Measurements from ENCODE around the gene MC4R.
"Not testable (repeated sequence)": the region's sequence is repeated elsewhere in the genome, so short reads cannot be mapped to it uniquely, and the experiment has no call there.

MC4R gene

DNA sequence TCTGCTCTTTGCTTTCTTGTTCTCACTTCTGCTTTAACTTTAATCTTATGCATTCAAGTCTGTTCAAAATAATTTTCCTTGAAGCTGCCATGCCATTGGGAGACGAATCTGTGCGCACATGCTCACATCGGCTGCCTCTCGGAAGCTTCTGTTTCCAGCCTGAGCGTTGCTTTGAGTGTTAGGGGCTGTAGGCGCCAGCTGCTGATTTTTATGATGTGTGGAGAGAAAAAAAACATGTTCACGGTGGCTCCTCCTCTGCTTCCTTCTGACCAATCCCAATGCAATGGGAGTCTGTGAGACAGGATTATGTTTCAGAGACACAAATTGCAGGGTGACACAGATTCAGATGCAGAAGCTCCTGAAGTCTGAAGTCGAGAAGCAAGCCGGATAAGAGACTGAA, at the start of gene MC4R:
Gene MC4R, minus strand, starts transcription at position 180 of the 400 bp plus-strand sequence. CDS start 426 bp downstream, outside the sequence.
- H3K4me3 ChIP-seq (ENCODE audit: low read length) = no peak within 1 kb of the TSS
- no peak within 1 kb of the TSS for H3K9ac ChIP-seq (ENCODE audit: low read length)
- H3K9me3 ChIP-seq (ENCODE audit: control insufficient read depth, low read length) = no peaks in the 10 kb centered on the region
- H3K27me3 ChIP-seq (ENCODE audit: control insufficient read depth, insufficient read depth, low read length) = no peaks in the 10 kb centered on the region
- no peaks in the 10 kb centered on the region for H3K4me1 ChIP-seq (ENCODE audit: control insufficient read depth, insufficient read depth, low read length)
- H3K36me3 ChIP-seq (ENCODE audit: control insufficient read depth, insufficient read depth, low read length) = no peaks in the 10 kb centered on the region

DNA sequence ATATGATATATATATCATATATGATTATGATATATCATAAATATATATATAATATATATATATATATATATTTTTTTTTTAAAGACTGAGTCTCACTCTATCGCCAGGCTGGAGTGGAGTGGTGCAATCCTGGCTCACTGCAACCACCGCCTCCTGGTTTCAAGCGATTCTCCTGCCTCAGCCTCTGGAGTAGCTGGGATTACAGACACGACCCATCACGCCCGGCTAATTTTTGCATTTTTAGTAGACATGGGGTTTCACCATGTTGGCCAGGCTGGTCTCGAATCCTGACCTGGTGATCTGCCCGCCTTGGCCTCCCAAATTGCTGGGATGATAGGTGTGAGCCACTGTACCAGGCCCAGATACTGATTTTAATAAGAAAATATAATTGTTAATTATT, 49.7 kb upstream of the MC4R start:
- H3K4me3 ChIP-seq (ENCODE audit: low read length); H3K9ac ChIP-seq (ENCODE audit: low read length); H3K9me3 ChIP-seq (ENCODE audit: control insufficient read depth, low read length); H3K27me3 ChIP-seq (ENCODE audit: control insufficient read depth, insufficient read depth, low read length); H3K4me1 ChIP-seq (ENCODE audit: control insufficient read depth, insufficient read depth, low read length); H3K36me3 ChIP-seq (ENCODE audit: control insufficient read depth, insufficient read depth, low read length): not testable (repeated sequence)

DNA sequence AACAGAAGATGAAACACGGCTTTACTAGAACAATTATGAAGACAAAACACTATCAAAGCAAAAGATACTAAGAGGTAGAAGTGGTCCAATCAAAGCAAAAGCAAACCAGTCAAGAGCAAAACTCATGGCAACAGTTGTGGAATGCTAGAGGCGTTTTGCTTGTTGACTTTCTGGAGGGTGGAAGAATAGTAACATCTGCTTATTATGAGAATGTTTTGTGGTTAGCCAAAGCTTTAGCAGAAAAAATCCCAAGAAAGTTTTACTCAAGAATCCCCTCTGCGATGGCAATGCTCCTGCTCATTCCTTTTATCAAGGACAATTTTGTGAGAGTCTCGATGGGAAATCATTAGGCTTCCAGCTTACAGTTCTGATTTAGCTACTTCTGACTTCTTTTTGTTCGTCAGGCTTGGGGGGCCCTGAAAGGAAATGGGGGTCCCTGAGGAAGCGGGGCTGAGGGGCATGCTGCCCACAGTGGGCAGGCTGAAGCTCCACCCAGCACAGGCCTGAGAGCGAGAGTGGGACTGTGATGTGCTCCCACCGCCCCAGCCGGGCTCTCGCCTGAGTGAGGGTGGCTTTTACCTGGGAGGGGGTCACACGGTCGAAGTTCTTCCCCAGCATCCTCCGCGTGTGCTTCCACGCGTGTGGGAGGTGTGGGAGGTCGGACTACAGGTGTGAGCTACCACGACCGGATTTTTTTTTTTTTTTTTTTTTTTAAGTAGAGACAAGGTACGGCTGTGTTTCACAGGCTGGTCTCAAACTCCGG, 49.0 kb upstream of the MC4R start:
- no peaks in the 10 kb centered on the region for H3K9me3 ChIP-seq (ENCODE audit: control insufficient read depth, low read length)
- H3K4me3 ChIP-seq (ENCODE audit: low read length) = no peak overlapping the region
- no peaks in the 10 kb centered on the region for H3K36me3 ChIP-seq (ENCODE audit: control insufficient read depth, insufficient read depth, low read length)
- H3K27me3 ChIP-seq (ENCODE audit: control insufficient read depth, insufficient read depth, low read length) = no peaks in the 10 kb centered on the region
- no peak overlapping the region for H3K9ac ChIP-seq (ENCODE audit: low read length)
- H3K4me1 ChIP-seq (ENCODE audit: control insufficient read depth, insufficient read depth, low read length) = no peaks in the 10 kb centered on the region

DNA sequence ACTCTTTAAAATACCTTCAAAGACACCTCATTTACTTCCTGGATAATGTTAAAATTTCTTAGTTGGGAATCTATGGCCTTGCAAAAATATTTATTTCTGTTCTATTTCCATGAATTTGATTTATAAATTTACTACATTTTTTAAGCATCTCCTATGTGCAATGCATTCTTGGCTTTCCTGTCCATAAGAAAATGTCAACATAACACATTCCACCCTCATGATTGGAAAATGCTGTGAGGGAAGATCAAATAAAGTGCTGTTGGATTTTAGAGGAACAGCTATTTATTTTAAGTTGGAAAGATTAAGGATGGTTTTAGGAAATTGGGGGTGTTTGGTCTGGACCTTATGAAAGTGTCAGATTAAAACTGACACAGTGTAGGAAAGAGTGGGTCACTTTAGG, 45.4 kb upstream of the MC4R start:
- no peaks in the 10 kb centered on the region for H3K9me3 ChIP-seq (ENCODE audit: control insufficient read depth, low read length)
- no peaks in the 10 kb centered on the region for H3K36me3 ChIP-seq (ENCODE audit: control insufficient read depth, insufficient read depth, low read length)
- no peaks in the 10 kb centered on the region for H3K4me1 ChIP-seq (ENCODE audit: control insufficient read depth, insufficient read depth, low read length)
- no peak overlapping the region for H3K9ac ChIP-seq (ENCODE audit: low read length)
- no peak overlapping the region for H3K4me3 ChIP-seq (ENCODE audit: low read length)
- H3K27me3 ChIP-seq (ENCODE audit: control insufficient read depth, insufficient read depth, low read length) = no peaks in the 10 kb centered on the region

- no peaks in the 10 kb centered on the region for H3K9me3 ChIP-seq (ENCODE audit: control insufficient read depth, low read length)
- no peaks in the 10 kb centered on the region for H3K4me1 ChIP-seq (ENCODE audit: control insufficient read depth, insufficient read depth, low read length)
- H3K4me3 ChIP-seq (ENCODE audit: low read length) = no peak overlapping the region
- H3K27me3 ChIP-seq (ENCODE audit: control insufficient read depth, insufficient read depth, low read length) = no peaks in the 10 kb centered on the region
- no peaks in the 10 kb centered on the region for H3K36me3 ChIP-seq (ENCODE audit: control insufficient read depth, insufficient read depth, low read length)
- no peak overlapping the region for H3K9ac ChIP-seq (ENCODE audit: low read length)
Measured at GRCh38 chr18:60413944-60414547, 41.5 kb upstream of the MC4R start.

DNA sequence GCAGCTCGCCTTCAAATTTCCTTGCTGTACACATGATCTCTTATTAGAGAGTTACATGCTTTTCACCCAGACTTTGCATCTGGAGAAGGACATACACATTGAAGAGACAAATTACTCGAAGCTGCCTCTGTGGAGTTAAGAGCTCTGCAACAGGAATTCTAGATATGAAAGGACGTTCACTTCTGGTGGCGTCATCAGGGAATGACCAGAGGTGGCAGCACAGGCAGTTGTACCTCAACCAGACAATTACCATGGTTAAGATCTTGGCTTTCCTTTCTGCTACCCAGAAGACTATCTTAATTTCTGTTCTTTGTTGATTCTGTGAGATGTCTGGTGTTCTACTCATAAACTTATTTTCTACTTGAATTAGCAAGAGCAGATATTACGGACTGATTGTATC, 39.1 kb upstream of the MC4R start:
- H3K4me3 ChIP-seq (ENCODE audit: low read length) = no peak overlapping the region
- no peaks in the 10 kb centered on the region for H3K9me3 ChIP-seq (ENCODE audit: control insufficient read depth, low read length)
- no peaks in the 10 kb centered on the region for H3K27me3 ChIP-seq (ENCODE audit: control insufficient read depth, insufficient read depth, low read length)
- H3K9ac ChIP-seq (ENCODE audit: low read length) = no peak overlapping the region
- H3K36me3 ChIP-seq (ENCODE audit: control insufficient read depth, insufficient read depth, low read length) = no peaks in the 10 kb centered on the region
- H3K4me1 ChIP-seq (ENCODE audit: control insufficient read depth, insufficient read depth, low read length) = no peaks in the 10 kb centered on the region

GRCh38 chr18:60406721-60407120, 34.1 kb upstream of the MC4R start:
- Histone ChIP-seq H3K27me3 (ENCODE audit: control insufficient read depth, insufficient read depth, low read length) (no peaks in the 10 kb centered on the region), H3K9me3 (ENCODE audit: control insufficient read depth, low read length) (no peaks in the 10 kb centered on the region), H3K9ac (ENCODE audit: low read length) (no peak overlapping the region), H3K4me3 (ENCODE audit: low read length) (no peak overlapping the region), H3K4me1 (ENCODE audit: control insufficient read depth, insufficient read depth, low read length) (no peaks in the 10 kb centered on the region), H3K36me3 (ENCODE audit: control insufficient read depth, insufficient read depth, low read length) (no peaks in the 10 kb centered on the region)

DNA sequence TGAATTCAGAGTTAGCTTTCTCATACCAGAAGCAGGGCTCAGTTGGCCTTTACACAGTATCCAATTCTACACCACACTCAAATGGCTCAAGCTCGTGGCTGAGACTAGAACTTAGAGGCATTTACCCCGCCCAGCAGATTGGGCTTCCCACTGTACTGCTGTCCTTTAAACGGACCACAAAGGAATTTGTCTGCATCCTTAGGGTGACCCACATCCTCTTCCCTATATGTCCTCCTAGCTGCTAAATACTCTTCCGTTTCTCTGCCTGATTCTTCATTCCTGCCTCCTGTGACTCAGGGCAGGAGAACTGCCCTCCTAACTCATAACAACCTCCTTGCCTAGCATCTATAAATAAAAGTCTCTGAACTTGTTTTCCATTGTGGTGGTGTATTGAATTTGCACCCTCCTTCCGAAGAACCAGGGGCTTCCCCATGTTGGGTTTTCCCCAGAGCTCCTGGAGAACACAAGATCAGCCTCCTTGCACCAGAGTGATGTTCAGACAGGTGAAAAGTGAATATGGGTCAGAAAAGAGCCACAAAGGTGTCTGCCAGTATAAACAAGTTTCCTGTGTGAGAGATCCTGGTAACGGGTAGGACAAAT, 32.0 kb upstream of the MC4R start:
- no peaks in the 10 kb centered on the region for H3K27me3 ChIP-seq (ENCODE audit: control insufficient read depth, insufficient read depth, low read length)
- no peak overlapping the region for H3K4me3 ChIP-seq (ENCODE audit: low read length)
- H3K36me3 ChIP-seq (ENCODE audit: control insufficient read depth, insufficient read depth, low read length) = no peaks in the 10 kb centered on the region
- H3K9me3 ChIP-seq (ENCODE audit: control insufficient read depth, low read length) = no peaks in the 10 kb centered on the region
- no peak overlapping the region for H3K9ac ChIP-seq (ENCODE audit: low read length)
- H3K4me1 ChIP-seq (ENCODE audit: control insufficient read depth, insufficient read depth, low read length) = no peaks in the 10 kb centered on the region

DNA sequence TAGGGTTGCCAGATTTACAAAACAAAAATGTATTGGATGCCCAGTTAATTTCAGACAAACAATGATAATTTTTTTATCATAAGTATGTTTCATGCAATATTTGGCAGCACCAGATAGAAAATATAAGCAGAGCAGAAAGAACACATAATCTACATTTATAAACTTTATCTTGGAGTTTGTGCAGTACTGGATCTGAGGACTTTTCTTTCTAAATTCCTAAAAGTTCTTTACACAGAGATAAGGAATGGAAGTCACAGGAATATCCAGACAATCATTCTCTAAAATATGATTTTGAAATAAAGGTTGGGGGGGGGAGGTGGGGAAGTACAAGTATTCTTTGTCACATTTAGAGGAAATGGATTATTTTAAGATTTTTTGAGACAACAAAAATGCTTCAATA, 28.8 kb upstream of the MC4R start:
- no peaks in the 10 kb centered on the region for H3K27me3 ChIP-seq (ENCODE audit: control insufficient read depth, insufficient read depth, low read length)
- no peaks in the 10 kb centered on the region for H3K36me3 ChIP-seq (ENCODE audit: control insufficient read depth, insufficient read depth, low read length)
- H3K4me3 ChIP-seq (ENCODE audit: low read length) = no peak overlapping the region
- H3K4me1 ChIP-seq (ENCODE audit: control insufficient read depth, insufficient read depth, low read length) = no peaks in the 10 kb centered on the region
- H3K9ac ChIP-seq (ENCODE audit: low read length) = no peak overlapping the region
- H3K9me3 ChIP-seq (ENCODE audit: control insufficient read depth, low read length) = no peaks in the 10 kb centered on the region

- Histone ChIP-seq H3K4me3 (ENCODE audit: low read length) (no peak overlapping the region), H3K9me3 (ENCODE audit: control insufficient read depth, low read length) (no peaks in the 10 kb centered on the region), H3K9ac (ENCODE audit: low read length) (no peak overlapping the region), H3K27me3 (ENCODE audit: control insufficient read depth, insufficient read depth, low read length) (no peaks in the 10 kb centered on the region), H3K36me3 (ENCODE audit: control insufficient read depth, insufficient read depth, low read length) (no peaks in the 10 kb centered on the region), H3K4me1 (ENCODE audit: control insufficient read depth, insufficient read depth, low read length) (no peaks in the 10 kb centered on the region)
Measured at GRCh38 chr18:60391571-60392226, 19.1 kb upstream of the MC4R start.

GRCh38 chr18:60389314-60389713, 16.7 kb upstream of the MC4R start:
- Histone ChIP-seq H3K36me3 (ENCODE audit: control insufficient read depth, insufficient read depth, low read length) (no peaks in the 10 kb centered on the region), H3K4me3 (ENCODE audit: low read length) (no peak overlapping the region), H3K9ac (ENCODE audit: low read length) (no peak overlapping the region), H3K9me3 (ENCODE audit: control insufficient read depth, low read length) (no peaks in the 10 kb centered on the region), H3K27me3 (ENCODE audit: control insufficient read depth, insufficient read depth, low read length) (no peaks in the 10 kb centered on the region), H3K4me1 (ENCODE audit: control insufficient read depth, insufficient read depth, low read length) (no peaks in the 10 kb centered on the region)

GRCh38 chr18:60385693-60386092, 13.1 kb upstream of the MC4R start:
- no peaks in the 10 kb centered on the region for H3K9me3 ChIP-seq (ENCODE audit: control insufficient read depth, low read length)
- H3K27me3 ChIP-seq (ENCODE audit: control insufficient read depth, insufficient read depth, low read length) = no peaks in the 10 kb centered on the region
- H3K4me1 ChIP-seq (ENCODE audit: control insufficient read depth, insufficient read depth, low read length) = no peaks in the 10 kb centered on the region
- no peak overlapping the region for H3K9ac ChIP-seq (ENCODE audit: low read length)
- H3K36me3 ChIP-seq (ENCODE audit: control insufficient read depth, insufficient read depth, low read length) = no peaks in the 10 kb centered on the region
- no peak overlapping the region for H3K4me3 ChIP-seq (ENCODE audit: low read length)
